SJCRH30 (cell line): ENCODE data around the gene TSHZ3. TPM values are rescaled to one million over a fixed set of nuclear protein-coding genes. Genes with fewer than 3 reads are reported as not detected.
A peak's percentile ranks its signal among the peaks of the same experiment; 100 is the strongest.

Experiments
- DNase-seq, 2 experiments: peaks; one replicate each; pipeline ENCODE4 v3.0.0-alpha.2; 2015 to 2020
- H3K27ac ChIP-seq: fragments of 250-450 bp; sonication (Bioruptor Pico); 2 replicates; pipeline ENCODE4 v1.5.1; 2020; ENCODE audit warnings: mild to moderate bottlenecking, moderate library complexity
- H3K27me3 ChIP-seq: fragments of 250-450 bp; sonication (Bioruptor Pico); 2 replicates; pipeline ENCODE4 v1.5.1; 2020; ENCODE audit warnings: mild to moderate bottlenecking, moderate library complexity
- H3K36me3 ChIP-seq: fragments of 250-450 bp; sonication (Bioruptor Pico); 2 replicates; pipeline ENCODE4 v1.5.1; 2020; ENCODE audit warnings: mild to moderate bottlenecking, moderate library complexity
- H3K4me1 ChIP-seq: fragments of 250-450 bp; sonication (Bioruptor Pico); 2 replicates; pipeline ENCODE4 v1.5.1; 2020; ENCODE audit warnings: mild to moderate bottlenecking, moderate library complexity
- H3K4me3 ChIP-seq: fragments of 250-450 bp; sonication (Bioruptor Pico); 2 replicates; pipeline ENCODE4 v1.5.1; 2020; ENCODE audit warnings: mild to moderate bottlenecking, moderate library complexity
- H3K9me3 ChIP-seq: fragments of 250-450 bp; sonication (Bioruptor Pico); replicated peaks from 2 replicates; pipeline ENCODE4 v1.5.1; 2020; ENCODE audit warnings: mild to moderate bottlenecking, moderate library complexity
- total RNA-seq: library from RNA; depleted of rRNA; stranded (reverse); fragments of >200 nt; shearing (Covaris generic); gene quantifications from 2 replicates; pipeline ENCODE4 v1.2.3, GENCODE V29; 2014

Gene TSHZ3
- total RNA-seq, 1 experiment from 2014 or later: 55.3 TPM

GRCh38 chr19:31255831-31256592, 93.2 kb downstream of the TSHZ3 start:
- Histone ChIP-seq H3K36me3 (no peaks in the 10 kb centered on the region), H3K27me3 (no peaks in the 10 kb centered on the region), H3K9me3 (no peaks in the 10 kb centered on the region), H3K27ac (peak overlapping the region; percentile 98), H3K4me1 (peaks cover 71% of the 10 kb centered on the region), H3K4me3 (peak overlapping the region; percentile 49)
- peak; percentile 67 to 70 for DNase-seq

GRCh38 chr19:31255174-31255799, 93.9 kb downstream of the TSHZ3 start:
- DNase-seq: peak; percentile 99
- Histone ChIP-seq H3K27ac (peak overlapping the region; percentile 98), H3K9me3 (no peaks in the 10 kb centered on the region), H3K36me3 (no peaks in the 10 kb centered on the region), H3K4me3 (peak overlapping the region; percentile 49), H3K4me1 (peaks cover 67% of the 10 kb centered on the region), H3K27me3 (no peaks in the 10 kb centered on the region)

GRCh38 chr19:31254611-31255010, 94.6 kb downstream of the TSHZ3 start:
- Histone ChIP-seq H3K4me1 (peaks cover 67% of the 10 kb centered on the region), H3K4me3 (peak overlapping the region; percentile 3), H3K9me3 (no peaks in the 10 kb centered on the region), H3K27me3 (no peaks in the 10 kb centered on the region), H3K27ac (peak overlapping the region; percentile 98), H3K36me3 (no peaks in the 10 kb centered on the region)
- DNase-seq: no peak

GRCh38 chr19:31254180-31254551, 95.1 kb downstream of the TSHZ3 start:
- Histone ChIP-seq H3K9me3 (no peaks in the 10 kb centered on the region), H3K27me3 (no peaks in the 10 kb centered on the region), H3K4me3 (peak overlapping the region; percentile 3; the same call in 1 of the 2 replicates), H3K36me3 (no peaks in the 10 kb centered on the region), H3K4me1 (peaks cover 64% of the 10 kb centered on the region), H3K27ac (peak overlapping the region; percentile 98)
- peak; percentile 98 to 99 for DNase-seq

GRCh38 chr19:31253526-31254179, 95.6 kb downstream of the TSHZ3 start:
- no peaks in the 10 kb centered on the region for H3K27me3 ChIP-seq
- H3K9me3 ChIP-seq: no peaks in the 10 kb centered on the region
- H3K27ac ChIP-seq: peak overlapping the region; percentile 98
- peaks cover 59% of the 10 kb centered on the region for H3K4me1 ChIP-seq
- no peak overlapping the region for H3K4me3 ChIP-seq
- DNase-seq: peak; percentile 89 to 93
- H3K36me3 ChIP-seq: no peaks in the 10 kb centered on the region

- Histone ChIP-seq H3K9me3 (no peaks in the 10 kb centered on the region), H3K4me1 (peaks cover 47% of the 10 kb centered on the region), H3K36me3 (no peaks in the 10 kb centered on the region), H3K4me3 (no peak overlapping the region), H3K27me3 (no peaks in the 10 kb centered on the region), H3K27ac (peak overlapping the region; percentile 98)
- DNase-seq: no peak
These were observed 96.8 kb downstream of the TSHZ3 start for GRCh38 chr19:31252441-31252840.

- DNase-seq: no peak
- no peak overlapping the region for H3K27ac ChIP-seq
- H3K4me1 ChIP-seq: peaks cover 19% of the 10 kb centered on the region
- no peaks in the 10 kb centered on the region for H3K9me3 ChIP-seq
- H3K36me3 ChIP-seq: no peaks in the 10 kb centered on the region
- H3K4me3 ChIP-seq: no peak overlapping the region
- no peaks in the 10 kb centered on the region for H3K27me3 ChIP-seq
These were observed 100.0 kb downstream of the TSHZ3 start for GRCh38 chr19:31249217-31249616.

GRCh38 chr19:31235806-31236205, 113.4 kb downstream of the TSHZ3 start:
- Histone ChIP-seq H3K4me3 (no peak overlapping the region), H3K4me1 (peaks cover 14% of the 10 kb centered on the region), H3K9me3 (peaks cover 6% of the 10 kb centered on the region; the same call in 1 of the 2 replicates), H3K36me3 (no peaks in the 10 kb centered on the region), H3K27ac (no peak overlapping the region), H3K27me3 (no peaks in the 10 kb centered on the region)
- DNase-seq: no peak

GRCh38 chr19:31233295-31233800, 115.9 kb downstream of the TSHZ3 start:
- no peak overlapping the region for H3K27ac ChIP-seq

GRCh38 chr19:31232871-31233270, 116.4 kb downstream of the TSHZ3 start:
- H3K4me1 ChIP-seq: peaks cover 14% of the 10 kb centered on the region
- H3K27me3 ChIP-seq: no peaks in the 10 kb centered on the region
- H3K4me3 ChIP-seq: no peak overlapping the region
- H3K36me3 ChIP-seq: no peaks in the 10 kb centered on the region
- H3K9me3 ChIP-seq: no peaks in the 10 kb centered on the region
- H3K27ac ChIP-seq: no peak overlapping the region; the same call in 1 of the 2 replicates
- DNase-seq: no peak

More at GRCh38 chr19:31233295-31233800, 115.9 kb downstream of the TSHZ3 start:
- Histone ChIP-seq H3K4me1 (peaks cover 14% of the 10 kb centered on the region), H3K4me3 (no peak overlapping the region), H3K9me3 (no peaks in the 10 kb centered on the region), H3K36me3 (no peaks in the 10 kb centered on the region), H3K27me3 (no peaks in the 10 kb centered on the region)
- no peak for DNase-seq

GRCh38 chr19:31232180-31232579, 117.1 kb downstream of the TSHZ3 start:
- Histone ChIP-seq H3K36me3 (no peaks in the 10 kb centered on the region), H3K27me3 (no peaks in the 10 kb centered on the region), H3K9me3 (no peaks in the 10 kb centered on the region), H3K27ac (peak overlapping the region; percentile 10; the same call in 1 of the 2 replicates), H3K4me1 (peaks cover 14% of the 10 kb centered on the region), H3K4me3 (no peak overlapping the region)
- peak; percentile 52 to 64 for DNase-seq

GRCh38 chr19:31231237-31231636, 118.0 kb downstream of the TSHZ3 start:
- no peaks in the 10 kb centered on the region for H3K36me3 ChIP-seq
- DNase-seq: no peak
- no peak overlapping the region for H3K4me3 ChIP-seq
- no peak overlapping the region for H3K27ac ChIP-seq
- no peaks in the 10 kb centered on the region for H3K27me3 ChIP-seq
- H3K4me1 ChIP-seq: peaks cover 14% of the 10 kb centered on the region
- no peaks in the 10 kb centered on the region for H3K9me3 ChIP-seq

- peaks cover 42% of the 10 kb centered on the region for H3K4me1 ChIP-seq
- no peak overlapping the region for H3K4me3 ChIP-seq
- H3K27me3 ChIP-seq: no peaks in the 10 kb centered on the region
- no peak for DNase-seq
- no peak overlapping the region for H3K27ac ChIP-seq
- no peaks in the 10 kb centered on the region for H3K36me3 ChIP-seq
- H3K9me3 ChIP-seq: no peaks in the 10 kb centered on the region
These were observed 122.9 kb downstream of the TSHZ3 start for GRCh38 chr19:31226151-31226935.
